GM12878 (cell line): ENCODE results near the gene TLCD3B. TPM values are rescaled to one million over a fixed set of nuclear protein-coding genes. Genes with fewer than 3 reads are reported as not detected.

Source experiments
- ATAC-seq: fragments of 200-7000 bp; cut with Tn5 transposase; 3 replicates; pipeline ENCODE4 v1.9.1; 2020; ENCODE audit warnings: mild to moderate bottlenecking, moderate library complexity
- BruUV-seq: library from RNA; stranded (reverse); fragments of 400-500 nt; replicated peaks from 2 replicates; lab custom pipeline; 2021; lab: Mats Ljungman, UMichigan
- CTCF ChIA-PET: fragments of 300-600 bp; sonication (Branson Sonifier 250); formaldehyde crosslinking; extraction: SDS; loops from one replicate; lab custom pipeline; 2021; ENCODE audit warnings: inconsistent platforms; lab: Yijun Ruan, JAX
- POLR2A ChIA-PET: fragments of 350-600 bp; formaldehyde crosslinking; extraction: SDS; loops from one replicate; lab custom pipeline; 2021; ENCODE audit warnings: inconsistent platforms; lab: Charles Lee
- RAD21 ChIA-PET: fragments of 300-600 bp; sonication (Branson Sonifier 250); formaldehyde crosslinking; loops from one replicate; lab custom pipeline; 2023; ENCODE audit warnings: antibody characterized with exemption; ENCODE audit not compliant: unreplicated experiment; lab: Charles Lee
- SMC1A ChIA-PET: fragments of 300-600 bp; sonication (Branson Sonifier 250); formaldehyde crosslinking; loops from one replicate; lab custom pipeline; 2023; ENCODE audit not compliant: unreplicated experiment, uncharacterized antibody; lab: Charles Lee
- DNase-seq: peaks from one replicate; pipeline ENCODE4 v3.0.0-alpha.2; 2011; ENCODE audit warnings: low read depth, low spot score
- FAIRE-seq: peaks from 3 replicates; lab custom pipeline; 2011; peaks lifted over from hg19 to GRCh38; lab: Jason Lieb, UNC
- H2AFZ ChIP-seq: 2 replicates; pipeline ENCODE4 v1.6.0; 2011; ENCODE audit warnings: low read depth, low read length, control low read depth; ENCODE audit not compliant: control insufficient read depth
- H3K27ac ChIP-seq: 2 replicates; pipeline ENCODE4 v1.5.1; 2011; ENCODE audit warnings: control low read depth; ENCODE audit not compliant: control insufficient read depth, insufficient read depth
- H3K27me3 ChIP-seq, 2 experiments: replicated peaks in 1 of 2; 2 replicates each; pipeline versions ENCODE4 v1.6.0 to v1.6.1; 2011; ENCODE audit warnings: low read length in 1 of 2; ENCODE audit not compliant: control insufficient read depth in 2 of 2, insufficient read depth in 2 of 2
- H3K36me3 ChIP-seq, 2 experiments: 2 replicates each; pipeline ENCODE4 v1.5.1; 2011; ENCODE audit warnings: low read length in 1 of 2; ENCODE audit not compliant: control insufficient read depth in 2 of 2, insufficient read depth in 2 of 2
- H3K4me1 ChIP-seq: 2 replicates; pipeline ENCODE4 v1.6.1; 2011; ENCODE audit warnings: mild to moderate bottlenecking, low read length, moderate library complexity, mixed read lengths; ENCODE audit not compliant: control insufficient read depth, insufficient read depth
- H3K4me2 ChIP-seq: 2 replicates; pipeline ENCODE4 v1.6.0; 2011; ENCODE audit warnings: control low read depth; ENCODE audit not compliant: control insufficient read depth, insufficient read depth
- H3K4me3 ChIP-seq: fragments of 200-600 bp; sonication (generic); 2 replicates; pipeline ENCODE4 v1.5.1; 2016
- H3K79me2 ChIP-seq: 2 replicates; pipeline ENCODE4 v1.6.0; 2011; ENCODE audit warnings: low read length; ENCODE audit not compliant: control insufficient read depth, insufficient read depth
- H3K9ac ChIP-seq: 2 replicates; pipeline ENCODE4 v1.8.0; 2011; ENCODE audit warnings: low read length, control low read depth, mixed read lengths; ENCODE audit not compliant: control insufficient read depth, insufficient read depth
- H3K9me3 ChIP-seq: replicated peaks from 3 replicates; pipeline ENCODE4 v1.5.1; 2011; ENCODE audit warnings: mild to moderate bottlenecking, low read length; ENCODE audit not compliant: control insufficient read depth, insufficient read depth
- H4K20me1 ChIP-seq: 2 replicates; pipeline ENCODE4 v1.6.0; 2011; ENCODE audit not compliant: control insufficient read depth, insufficient read depth
- ATF2 ChIP-seq: IDR thresholded peaks from 2 replicates; pipeline ENCODE4 v1.6.1; 2012; ENCODE audit warnings: low read length, inconsistent platforms
- EZH2 ChIP-seq: IDR thresholded peaks from 2 replicates; pipeline ENCODE4 v1.6.1; 2012; ENCODE audit warnings: low read depth, mild to moderate bottlenecking, control low read depth, inconsistent platforms, low read length, borderline replicate concordance; ENCODE audit not compliant: control insufficient read depth
- MEF2B ChIP-seq: fragments of 450-650 bp; IDR thresholded peaks from 2 replicates; pipeline ENCODE4 v1.6.1; 2018; ENCODE audit warnings: mild to moderate bottlenecking, moderate library complexity; ENCODE audit not compliant: partially characterized antibody, poor library complexity, severe bottlenecking
- MYC ChIP-seq: IDR thresholded peaks from 2 replicates; pipeline ENCODE4 v1.6.1; 2011; ENCODE audit warnings: mild to moderate bottlenecking, low read length, moderate library complexity, inconsistent platforms; ENCODE audit not compliant: insufficient read depth, insufficient replicate concordance, insufficient read length, severe bottlenecking
- POLR2A ChIP-seq: IDR thresholded peaks from 2 replicates; pipeline ENCODE4 v1.6.1; 2011; ENCODE audit warnings: low read depth, mild to moderate bottlenecking, low read length
- POLR2AphosphoS5 ChIP-seq: IDR thresholded peaks from 2 replicates; pipeline ENCODE4 v1.6.1; 2011; ENCODE audit warnings: mild to moderate bottlenecking, low read length, inconsistent platforms
- RAD21 ChIP-seq: IDR thresholded peaks from 2 replicates; pipeline ENCODE4 v1.6.1; 2011; ENCODE audit warnings: mild to moderate bottlenecking, low read depth, low read length, moderate library complexity; ENCODE audit not compliant: insufficient read depth
- SMAD5 ChIP-seq: IDR thresholded peaks from 2 replicates; pipeline ENCODE4 v1.6.1; 2016; ENCODE audit warnings: antibody characterized with exemption, low read depth
- SMC3 ChIP-seq: IDR thresholded peaks from 2 replicates; pipeline ENCODE4 v1.6.1; 2011; ENCODE audit warnings: low read length, improper control_type of control experiment, borderline replicate concordance
- SP1 ChIP-seq: IDR thresholded peaks from one replicate; pipeline ENCODE4 v1.6.1; 2011; ENCODE audit warnings: low read depth, low read length
- SUPT20H ChIP-seq: IDR thresholded peaks from 2 replicates; pipeline ENCODE4 v1.6.1; 2011; ENCODE audit warnings: low read depth, mild to moderate bottlenecking, low read length, moderate library complexity, borderline replicate concordance; ENCODE audit not compliant: control insufficient read depth
- ZBTB33 ChIP-seq: fragments of 450-650 bp; IDR thresholded peaks from 2 replicates; pipeline ENCODE4 v1.6.1; 2017; ENCODE audit warnings: mild to moderate bottlenecking
- ZNF24 ChIP-seq: fragments of 450-650 bp; IDR thresholded peaks from 2 replicates; pipeline ENCODE4 v1.6.1; 2017; ENCODE audit warnings: antibody characterized with exemption, mild to moderate bottlenecking
- ZNF687 ChIP-seq: fragments of 450-650 bp; IDR thresholded peaks from 2 replicates; pipeline ENCODE4 v1.6.1; 2017; ENCODE audit warnings: mild to moderate bottlenecking, moderate library complexity
- ZSCAN29 ChIP-seq: fragments of 450-650 bp; IDR thresholded peaks from 2 replicates; pipeline ENCODE4 v1.6.1; 2017; ENCODE audit warnings: mild to moderate bottlenecking, moderate library complexity
- WGBS: methylation state at CpG from one replicate; pipeline ENCODE4 v1.1.6; 2016; ENCODE audit warnings: low lambda C conversion rate; ENCODE audit not compliant: insufficient replicate concordance, insufficient coverage; ENCODE audit errors: missing lambda C conversion rate; 5-methylcytosine and 5-hydroxymethylcytosine counted together
- in situ Hi-C: fragments of 300-500 bp; cut with MboI; formaldehyde crosslinking; loops from 9 replicates; pipeline ENCODE4 v1.14.3; 2018; ENCODE audit warnings: mixed read lengths
- intact Hi-C: fragments of 100-400 bp; cut with micrococcal nuclease; formaldehyde crosslinking; loops from one replicate; pipeline ENCODE4 v1.14.2; 2022; ENCODE audit not compliant: unreplicated experiment
- polyA plus RNA-seq, 11 experiments: library from polyadenylated mRNA; depleted of rRNA in 4 of 11; unstranded in 6 of 11; stranded (reverse) in 5 of 11; fragments of >200 nt; fragmentation: Nextera tagmentation in 4 of 11; fragmentation: Illumina TruSeq in 1 of 11; extraction: Ambion mirVana in 4 of 11; extraction: Trizol in 1 of 11; gene quantifications; 1 replicate in 1 of 11; 2 replicates in 10 of 11; pipeline versions ENCODE4 v1.2.1 to v1.2.3, GENCODE V29; 2011 to 2016; ENCODE audit warnings: inconsistent platforms in 2 of 11, missing spikeins in 2 of 11, low read depth in 1 of 11
- total RNA-seq, 4 experiments: library from RNA; depleted of rRNA in 3 of 4; stranded (reverse); fragments of >200 nt in 3 of 4; fragmentation: Illumina TruSeq in 1 of 4; extraction: Trizol in 1 of 4; gene quantifications; 2 replicates each; pipeline versions ENCODE4 v1.2.1 to v1.2.3, GENCODE V29; 2013 to 2021

The TLCD3B gene
- total and polyA plus RNA-seq, 10 of the 15 experiments (the other 5 are each of a cell fraction or from before 2014, with no cell fraction given), result 0.05 to 0.51 (median 0.18) TPM; not detected in 4

GRCh38 chr16:30068750-30069610 is 37.9 kb upstream of the TLCD3B start:
- Histone ChIP-seq H3K4me3 (peak overlapping the region; percentile 49), H4K20me1 (peaks cover 24% of the 10 kb centered on the region), H3K27me3 (no peaks in the 10 kb centered on the region), H3K27ac (no peak overlapping the region), H2AFZ (no peak overlapping the region), H3K4me1 (peaks cover 23% of the 10 kb centered on the region), H3K36me3 (peaks cover 30 to 32% of the 10 kb centered on the region in 2 experiments), H3K9me3 (no peaks in the 10 kb centered on the region), H3K4me2 (peak overlapping the region; percentile 66), H3K9ac (no peak overlapping the region), H3K79me2 (peaks cover 62% of the 10 kb centered on the region)
- in situ Hi-C loops (no loop called here), intact Hi-C loops (no loop called here)
- no peak for FAIRE-seq
- ChIA-PET POLR2A (interaction anchor here (1.2 kb wide), 1 partner anchor 14 kb away, joined by 3 read pairs; no protein-coding TSS in a partner anchor), CTCF (interaction anchor here (8.5 kb wide), 1 partner anchor 23 kb away, joined by 77 read pairs; the partner anchor contains the start of gene TBX6), SMC1A (no interaction called here), RAD21 (no interaction called here)
- no peak for DNase-seq
- WGBS, result 88% methylated on average over 17 of the region's 17 CpGs
- no TSS peak for BruUV-seq
- no peak for ATAC-seq
- TF ChIP-seq MYC (no peak), ZNF687 (no peak), POLR2AphosphoS5 (peak; percentile 16; the same call in 1 of the 2 replicates), SP1 (no peak), MEF2B (no peak), ZNF24 (no peak), ZBTB33 (no peak), SUPT20H (no peak), ZSCAN29 (no peak), RAD21 (peak; percentile 45), ATF2 (no peak), SMC3 (0 out of 2 replicates have a peak, but pooled peaks have one; percentile 3), SMAD5 (no peak), EZH2 (no peak), POLR2A (peak; percentile 33; the same call in 1 of the 2 replicates)
